ENCODE data around the gene MAP10. TPM values are rescaled to one million over a fixed set of nuclear protein-coding genes. Genes with fewer than 3 reads are reported as not detected.

Gene MAP10
- total RNA-seq, 2 experiments from 2014 or later: 0.43 to 0.54 TPM

- DNase-seq: no peak
- Mint-ChIP-seq H3K27me3 (ENCODE audit: low read depth) (no peaks in the 10 kb centered on the region), H3K9me3 (peaks cover 40% of the 10 kb centered on the region), H3K27ac (no peak overlapping the region), H3K36me3 (ENCODE audit: low read depth) (no peaks in the 10 kb centered on the region), H3K4me1 (ENCODE audit: low read depth) (peaks cover 7% of the 10 kb centered on the region), H3K4me3 (no peak overlapping the region)
- CTCF ChIA-PET: no interaction called here
- intact Hi-C loops (cut with micrococcal nuclease): no loop called here
Observed at GRCh38 chr1:232810856-232811255, 5.6 kb downstream of the MAP10 start.

GRCh38 chr1:232812560-232812959 lies 7.3 kb downstream of the MAP10 start:
- Mint-ChIP-seq H3K4me3 (no peak overlapping the region), H3K36me3 (ENCODE audit: low read depth) (no peaks in the 10 kb centered on the region), H3K9me3 (peaks cover 27% of the 10 kb centered on the region), H3K27me3 (ENCODE audit: low read depth) (no peaks in the 10 kb centered on the region), H3K4me1 (ENCODE audit: low read depth) (no peaks in the 10 kb centered on the region), H3K27ac (no peak overlapping the region)
- intact Hi-C loops (cut with micrococcal nuclease): no loop called here
- no peak for DNase-seq
- CTCF ChIA-PET: no interaction called here

GRCh38 chr1:232813097-232813496 lies 7.9 kb downstream of the MAP10 start:
- H3K27me3 Mint-ChIP-seq (ENCODE audit: low read depth): no peaks in the 10 kb centered on the region
- intact Hi-C loops (cut with micrococcal nuclease): no loop called here
- CTCF ChIA-PET: no interaction called here
- DNase-seq: no peak
- no peaks in the 10 kb centered on the region for H3K36me3 Mint-ChIP-seq (ENCODE audit: low read depth)
- no peaks in the 10 kb centered on the region for H3K4me1 Mint-ChIP-seq (ENCODE audit: low read depth)
- H3K27ac Mint-ChIP-seq: no peak overlapping the region
- peaks cover 26% of the 10 kb centered on the region for H3K9me3 Mint-ChIP-seq
- no peak overlapping the region for H3K4me3 Mint-ChIP-seq

DNA sequence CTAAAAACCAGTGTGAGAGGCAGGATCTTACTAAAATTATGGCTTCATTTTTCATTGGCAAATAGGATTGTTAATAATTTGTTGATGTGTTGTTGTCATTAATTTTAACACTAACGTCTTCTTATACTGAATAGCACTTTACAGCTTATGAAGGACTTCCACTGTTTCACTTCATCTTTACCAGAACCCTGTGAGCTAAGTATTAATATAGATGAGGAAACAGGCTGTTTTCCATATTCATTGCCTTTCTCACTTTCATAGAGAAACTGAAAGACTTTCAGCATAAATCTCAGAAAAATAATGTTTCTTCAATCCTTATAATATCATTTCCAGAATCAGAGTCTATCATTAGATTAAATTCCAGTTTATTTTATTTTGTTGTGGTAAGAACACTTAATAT lies 8.5 kb downstream of the MAP10 start:
- no peak overlapping the region for H3K4me3 Mint-ChIP-seq
- H3K36me3 Mint-ChIP-seq (ENCODE audit: low read depth): no peaks in the 10 kb centered on the region
- no peak for DNase-seq
- no peaks in the 10 kb centered on the region for H3K4me1 Mint-ChIP-seq (ENCODE audit: low read depth)
- CTCF ChIA-PET: no interaction called here
- no peak overlapping the region for H3K27ac Mint-ChIP-seq
- peaks cover 26% of the 10 kb centered on the region for H3K9me3 Mint-ChIP-seq
- no peaks in the 10 kb centered on the region for H3K27me3 Mint-ChIP-seq (ENCODE audit: low read depth)
- intact Hi-C loops (cut with micrococcal nuclease): no loop called here

- peaks cover 8% of the 10 kb centered on the region for H3K27me3 Mint-ChIP-seq (ENCODE audit: low read depth)
- intact Hi-C loops (cut with micrococcal nuclease): no loop called here
- no peaks in the 10 kb centered on the region for H3K4me1 Mint-ChIP-seq (ENCODE audit: low read depth)
- H3K4me3 Mint-ChIP-seq: no peak overlapping the region
- H3K27ac Mint-ChIP-seq: no peak overlapping the region
- DNase-seq: no peak
- peaks cover 17% of the 10 kb centered on the region for H3K9me3 Mint-ChIP-seq
- no peaks in the 10 kb centered on the region for H3K36me3 Mint-ChIP-seq (ENCODE audit: low read depth)
- CTCF ChIA-PET: no interaction called here
Observed at GRCh38 chr1:232816324-232816723, 11.1 kb downstream of the MAP10 start.

GRCh38 chr1:232818040-232818439 lies 12.8 kb downstream of the MAP10 start:
- Mint-ChIP-seq H3K4me1 (ENCODE audit: low read depth) (no peaks in the 10 kb centered on the region), H3K27ac (no peak overlapping the region), H3K9me3 (peaks cover 10% of the 10 kb centered on the region), H3K4me3 (no peak overlapping the region), H3K27me3 (ENCODE audit: low read depth) (peaks cover 8% of the 10 kb centered on the region), H3K36me3 (ENCODE audit: low read depth) (no peaks in the 10 kb centered on the region)
- intact Hi-C loops (cut with micrococcal nuclease): no loop called here
- CTCF ChIA-PET: no interaction called here
- DNase-seq: no peak

DNA sequence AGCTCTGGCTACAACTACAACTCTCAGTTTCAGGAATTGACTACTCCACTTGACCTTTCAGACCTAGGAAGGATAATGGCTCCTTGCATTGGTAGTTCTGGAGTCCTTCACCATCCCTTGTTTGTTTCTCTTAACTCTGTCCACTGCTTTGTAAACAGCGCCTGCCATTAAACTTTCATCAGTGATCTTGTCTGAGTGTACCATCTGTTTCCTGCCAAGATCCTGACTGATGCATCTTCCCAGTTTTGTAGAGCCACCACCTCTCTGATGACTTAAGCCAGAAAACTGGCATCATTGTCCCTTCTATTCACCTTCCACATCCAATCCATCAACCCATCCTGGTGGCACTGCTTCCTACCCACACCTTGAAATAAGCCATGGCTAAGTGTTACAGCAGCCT lies 15.2 kb downstream of the MAP10 start:
- Mint-ChIP-seq H3K36me3 (ENCODE audit: low read depth) (no peaks in the 10 kb centered on the region), H3K27me3 (ENCODE audit: low read depth) (peaks cover 8% of the 10 kb centered on the region), H3K4me3 (no peak overlapping the region), H3K4me1 (ENCODE audit: low read depth) (no peaks in the 10 kb centered on the region), H3K9me3 (no peaks in the 10 kb centered on the region), H3K27ac (no peak overlapping the region)
- CTCF ChIA-PET: no interaction called here
- no peak for DNase-seq
- intact Hi-C loops (cut with micrococcal nuclease): no loop called here

DNA sequence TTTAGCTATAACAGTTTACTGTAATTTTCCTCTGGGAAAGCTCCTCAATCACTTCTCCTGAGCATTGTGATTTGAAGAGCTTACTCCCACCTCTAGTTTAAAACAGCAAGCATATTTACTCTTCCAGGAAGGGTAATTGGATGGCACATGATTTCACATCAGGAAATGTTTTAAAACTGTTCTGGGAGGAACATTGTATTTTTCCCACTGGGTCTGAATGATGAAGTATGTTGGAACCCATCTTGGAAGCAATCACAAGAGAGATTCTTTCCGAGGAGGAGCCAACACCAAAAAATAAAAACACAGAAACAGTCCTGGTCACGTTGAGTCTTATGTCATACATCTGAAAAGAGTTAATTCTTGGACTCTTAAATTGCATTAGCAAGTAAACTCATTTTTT lies 17.3 kb downstream of the MAP10 start:
- H3K4me1 Mint-ChIP-seq (ENCODE audit: low read depth): no peaks in the 10 kb centered on the region
- H3K36me3 Mint-ChIP-seq (ENCODE audit: low read depth): no peaks in the 10 kb centered on the region
- CTCF ChIA-PET: no interaction called here
- intact Hi-C loops (cut with micrococcal nuclease): no loop called here
- DNase-seq: no peak
- no peak overlapping the region for H3K4me3 Mint-ChIP-seq
- no peak overlapping the region for H3K27ac Mint-ChIP-seq
- peaks cover 8% of the 10 kb centered on the region for H3K27me3 Mint-ChIP-seq (ENCODE audit: low read depth)
- H3K9me3 Mint-ChIP-seq: no peaks in the 10 kb centered on the region

DNA sequence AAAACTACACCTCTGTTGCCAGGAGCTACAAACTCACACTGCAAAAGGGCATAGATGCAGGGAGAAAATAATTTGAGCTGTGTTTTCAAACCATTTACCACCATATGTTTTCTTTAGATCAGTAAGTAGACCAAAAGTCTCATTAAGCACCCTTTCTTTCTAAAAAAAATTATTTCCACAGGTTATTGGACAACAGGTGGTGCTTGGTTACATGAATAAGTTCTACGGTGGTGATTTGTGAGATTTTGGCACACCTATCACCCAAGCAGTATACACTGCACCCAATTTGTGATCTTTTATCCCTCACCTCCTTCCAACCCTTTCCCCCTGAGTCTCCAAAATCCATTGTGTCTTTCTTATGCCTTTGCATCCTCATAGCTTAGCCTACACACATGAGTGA lies 21.1 kb downstream of the MAP10 start:
- H3K4me3 Mint-ChIP-seq: no peak overlapping the region
- CTCF ChIA-PET: no interaction called here
- no peak for DNase-seq
- no peak overlapping the region for H3K27ac Mint-ChIP-seq
- H3K4me1 Mint-ChIP-seq (ENCODE audit: low read depth): no peaks in the 10 kb centered on the region
- H3K9me3 Mint-ChIP-seq: no peaks in the 10 kb centered on the region
- H3K36me3 Mint-ChIP-seq (ENCODE audit: low read depth): no peaks in the 10 kb centered on the region
- H3K27me3 Mint-ChIP-seq (ENCODE audit: low read depth): peaks cover 8% of the 10 kb centered on the region
- intact Hi-C loops (cut with micrococcal nuclease): no loop called here

DNA sequence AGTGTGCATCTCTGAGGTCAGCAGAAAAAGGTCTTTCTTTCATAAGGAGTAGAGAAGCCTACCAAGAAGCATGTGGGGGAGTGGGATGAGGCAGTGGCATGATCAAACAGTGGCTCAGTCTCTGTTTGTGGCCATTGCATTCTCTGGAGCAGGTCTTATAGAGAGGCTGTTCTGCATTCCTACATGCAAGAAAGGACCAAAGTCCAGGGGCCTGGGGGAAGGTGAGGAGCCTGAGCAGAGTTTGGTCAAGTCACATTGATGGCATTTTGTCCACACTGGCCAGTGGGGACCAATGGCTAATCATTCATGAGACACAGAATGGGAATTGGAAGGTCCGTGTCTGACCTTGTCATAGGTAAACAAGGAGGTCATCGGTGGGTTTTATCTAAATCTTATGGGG lies 25.4 kb downstream of the MAP10 start:
- DNase-seq: no peak
- intact Hi-C loops (cut with micrococcal nuclease): no loop called here
- CTCF ChIA-PET: no interaction called here
- Mint-ChIP-seq H3K36me3 (ENCODE audit: low read depth) (no peaks in the 10 kb centered on the region), H3K4me1 (ENCODE audit: low read depth) (no peaks in the 10 kb centered on the region), H3K9me3 (no peaks in the 10 kb centered on the region), H3K27me3 (ENCODE audit: low read depth) (peaks cover 12% of the 10 kb centered on the region), H3K27ac (no peak overlapping the region), H3K4me3 (no peak overlapping the region)

DNA sequence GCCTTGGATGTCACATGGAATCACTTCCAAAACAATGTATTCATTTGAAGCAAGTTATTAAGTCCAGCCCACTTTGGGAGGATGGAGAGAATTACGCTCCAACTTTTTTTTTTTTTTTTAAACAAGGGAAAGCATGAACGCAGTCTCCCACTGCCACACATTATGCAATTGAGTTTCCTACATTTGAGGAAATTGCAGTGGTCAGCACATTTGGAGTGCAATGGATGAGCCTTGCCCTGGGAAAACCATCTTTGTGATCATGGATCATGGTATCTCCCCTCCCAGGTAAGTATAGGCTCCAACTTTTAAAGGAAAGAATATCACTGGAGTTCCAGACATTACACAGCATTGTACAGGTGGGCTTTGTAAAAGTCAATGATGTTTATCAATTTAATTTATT lies 26.7 kb downstream of the MAP10 start:
- no peak for DNase-seq
- H3K27ac Mint-ChIP-seq: no peak overlapping the region
- H3K36me3 Mint-ChIP-seq (ENCODE audit: low read depth): no peaks in the 10 kb centered on the region
- no peaks in the 10 kb centered on the region for H3K4me1 Mint-ChIP-seq (ENCODE audit: low read depth)
- peaks cover 12% of the 10 kb centered on the region for H3K27me3 Mint-ChIP-seq (ENCODE audit: low read depth)
- intact Hi-C loops (cut with micrococcal nuclease): no loop called here
- no peak overlapping the region for H3K4me3 Mint-ChIP-seq
- CTCF ChIA-PET: no interaction called here
- H3K9me3 Mint-ChIP-seq: no peaks in the 10 kb centered on the region

DNA sequence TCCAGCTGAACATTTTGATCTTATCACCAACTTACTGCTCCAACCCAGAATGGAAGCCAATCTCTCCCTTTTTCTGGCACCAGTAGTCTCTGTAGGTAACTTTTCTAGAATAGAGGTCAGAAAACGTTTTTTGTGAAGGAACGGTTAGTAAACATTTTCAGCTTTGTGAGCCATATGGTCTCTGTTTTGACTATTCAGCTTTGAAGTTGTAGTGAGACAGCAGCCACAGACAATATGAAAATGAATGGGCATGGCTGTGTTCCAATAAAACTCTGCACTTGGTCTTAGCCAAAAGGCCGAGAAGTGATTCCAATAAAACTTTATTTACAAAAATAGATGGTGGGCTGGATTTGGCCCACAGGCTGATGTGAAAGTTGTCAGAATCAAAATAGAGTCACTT lies 28.9 kb downstream of the MAP10 start:
- H3K27ac Mint-ChIP-seq: no peak overlapping the region
- peaks cover 9% of the 10 kb centered on the region for H3K27me3 Mint-ChIP-seq (ENCODE audit: low read depth)
- H3K9me3 Mint-ChIP-seq: no peaks in the 10 kb centered on the region
- H3K4me1 Mint-ChIP-seq (ENCODE audit: low read depth): no peaks in the 10 kb centered on the region
- H3K36me3 Mint-ChIP-seq (ENCODE audit: low read depth): no peaks in the 10 kb centered on the region
- CTCF ChIA-PET: no interaction called here
- intact Hi-C loops (cut with micrococcal nuclease): no loop called here
- no peak overlapping the region for H3K4me3 Mint-ChIP-seq
- DNase-seq: no peak

DNA sequence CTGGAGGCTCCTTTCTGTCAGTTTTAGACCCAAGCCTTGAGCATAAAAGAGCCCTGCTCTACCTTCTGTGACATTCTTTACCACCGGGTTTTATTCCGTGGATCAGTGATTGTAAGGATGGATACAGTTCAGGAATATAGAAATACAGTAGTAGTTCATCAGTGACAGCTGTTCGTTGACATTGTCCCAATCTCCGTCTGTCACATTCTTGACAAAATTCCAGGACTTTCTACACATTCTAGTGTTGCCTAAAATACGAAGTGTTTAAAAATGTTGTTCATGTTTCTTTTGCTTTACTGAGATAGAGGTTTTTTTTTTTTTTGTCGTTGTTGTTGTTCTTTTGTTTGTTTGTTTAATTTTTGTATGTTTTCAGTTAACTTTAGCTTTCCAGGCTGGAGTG lies 29.9 kb downstream of the MAP10 start:
- Mint-ChIP-seq H3K27me3 (ENCODE audit: low read depth) (peaks cover 9% of the 10 kb centered on the region), H3K27ac (no peak overlapping the region), H3K4me1 (ENCODE audit: low read depth) (no peaks in the 10 kb centered on the region), H3K4me3 (no peak overlapping the region), H3K9me3 (peaks cover 3% of the 10 kb centered on the region), H3K36me3 (ENCODE audit: low read depth) (no peaks in the 10 kb centered on the region)
- DNase-seq: no peak
- CTCF ChIA-PET: no interaction called here
- intact Hi-C loops (cut with micrococcal nuclease): no loop called here

- H3K4me3 Mint-ChIP-seq: no peak overlapping the region
- no peaks in the 10 kb centered on the region for H3K4me1 Mint-ChIP-seq (ENCODE audit: low read depth)
- no peak overlapping the region for H3K27ac Mint-ChIP-seq
- H3K9me3 Mint-ChIP-seq: peaks cover 17% of the 10 kb centered on the region
- intact Hi-C loops (cut with micrococcal nuclease): no loop called here
- CTCF ChIA-PET: no interaction called here
- no peak for DNase-seq
- peaks cover 4% of the 10 kb centered on the region for H3K27me3 Mint-ChIP-seq (ENCODE audit: low read depth)
- H3K36me3 Mint-ChIP-seq (ENCODE audit: low read depth): peaks cover 2% of the 10 kb centered on the region
Observed at GRCh38 chr1:232837087-232837486, 31.9 kb downstream of the MAP10 start.

All from activated naive CD4-positive, alpha-beta T cell treated with anti-CD3 and anti-CD28 coated beads for 36 hours (primary cell).